GM21723 (cell line): ENCODE results near the gene FAM83C.

ENCODE experiments used
- ATAC-seq: cut with Tn5 transposase; IDR thresholded peaks from one replicate; pipeline ENCODE4 v1.9.1; 2021; ENCODE audit warnings: mild to moderate bottlenecking, moderate library complexity; ENCODE audit not compliant: unreplicated experiment

FAM83C gene

DNA sequence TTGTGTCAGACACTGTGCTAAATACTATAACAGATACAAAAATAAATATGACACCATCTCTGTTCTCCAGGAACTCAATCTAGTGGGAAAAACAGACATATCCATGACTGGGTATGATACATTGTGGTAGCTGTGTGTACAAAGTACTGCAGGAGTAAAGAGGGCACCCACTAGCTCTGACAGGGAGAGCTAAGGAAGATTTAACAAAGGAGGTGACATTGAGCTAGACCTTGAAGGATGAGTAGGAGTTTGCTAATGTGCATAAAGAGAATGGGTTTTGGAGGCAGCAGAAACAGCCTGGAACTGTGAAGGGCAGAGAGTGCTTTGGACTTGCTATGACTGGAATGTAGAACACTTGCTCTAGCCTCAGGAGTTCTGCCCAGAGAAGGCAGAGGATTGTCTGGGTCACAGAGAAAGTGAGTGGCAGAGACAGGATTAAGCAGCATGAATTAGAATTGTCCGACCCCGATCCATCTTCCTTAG is 51.4 kb downstream of the FAM83C start:
- ATAC-seq, result no peak

DNA sequence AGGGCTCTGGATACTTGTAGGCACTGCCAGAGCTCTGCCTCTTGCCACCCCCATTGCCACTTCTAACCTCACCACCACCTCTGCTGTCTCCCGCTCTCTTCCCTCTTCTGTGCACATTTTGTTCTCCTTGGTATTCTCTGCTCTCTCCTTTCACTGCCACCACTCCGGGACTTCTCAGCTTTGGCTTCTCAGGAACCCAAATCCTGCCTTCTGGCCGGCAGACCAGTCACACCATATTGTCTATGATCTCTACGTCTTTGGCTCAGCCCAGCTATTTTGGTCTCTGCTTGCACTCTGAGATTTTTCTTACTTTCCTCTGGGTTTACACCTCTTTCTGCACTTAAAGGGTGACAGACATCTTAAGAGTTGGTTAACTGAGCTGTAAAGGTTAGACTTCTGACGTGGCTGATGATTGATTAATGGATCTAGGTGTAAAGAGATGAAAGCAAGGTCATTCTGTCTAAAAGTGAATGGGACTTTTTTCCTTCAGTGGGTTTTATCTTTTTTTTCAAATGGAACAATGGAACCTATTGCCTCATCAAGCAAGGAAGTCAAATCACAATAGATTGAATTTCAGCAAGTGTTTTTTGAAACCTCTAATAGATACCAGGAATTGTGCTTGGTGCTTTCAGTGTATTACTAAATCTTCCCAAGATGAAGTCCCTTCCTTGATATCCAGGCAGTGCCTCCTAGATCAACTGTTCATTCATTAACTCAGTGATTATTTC is 52.0 kb downstream of the FAM83C start:
- no peak for ATAC-seq

DNA sequence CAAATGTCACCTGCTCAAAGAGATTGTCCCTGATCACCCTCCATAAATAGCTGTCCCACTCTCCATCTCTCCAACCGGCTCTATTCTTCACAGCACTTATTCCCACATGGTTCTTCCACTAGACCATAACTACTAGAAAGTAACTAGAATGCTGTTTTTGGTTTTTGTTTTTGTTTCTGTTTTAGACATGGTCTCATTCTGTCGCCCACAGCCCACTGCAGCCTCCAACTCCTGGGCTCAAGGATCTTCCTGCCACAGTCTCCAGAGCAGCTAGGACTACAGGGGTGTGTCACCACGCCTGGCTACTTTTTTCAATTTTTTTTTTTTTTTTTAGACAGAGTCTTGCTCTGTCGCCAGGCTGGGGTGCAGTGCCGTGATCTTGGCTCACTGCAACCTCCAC is 53.5 kb downstream of the FAM83C start:
- ATAC-seq, result no peak

DNA sequence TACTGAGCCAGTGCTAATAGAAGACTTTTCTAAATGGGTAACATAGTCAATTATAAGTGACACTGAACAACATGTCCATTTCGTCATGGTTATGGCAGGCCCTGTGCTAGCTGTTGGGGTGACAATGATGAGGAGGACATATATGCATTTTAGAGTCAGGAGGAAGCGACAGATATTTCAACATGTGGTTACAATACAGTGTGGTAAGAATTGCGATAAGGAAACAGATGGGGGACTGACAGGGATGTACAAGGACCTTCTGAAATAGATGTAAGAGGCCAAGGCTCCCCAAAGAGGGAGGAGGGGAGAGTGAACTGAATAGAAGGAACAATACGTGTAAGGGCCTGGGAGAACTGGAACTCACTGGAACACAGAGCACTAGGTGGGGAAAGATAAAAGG is 54.1 kb downstream of the FAM83C start:
- no peak for ATAC-seq

DNA sequence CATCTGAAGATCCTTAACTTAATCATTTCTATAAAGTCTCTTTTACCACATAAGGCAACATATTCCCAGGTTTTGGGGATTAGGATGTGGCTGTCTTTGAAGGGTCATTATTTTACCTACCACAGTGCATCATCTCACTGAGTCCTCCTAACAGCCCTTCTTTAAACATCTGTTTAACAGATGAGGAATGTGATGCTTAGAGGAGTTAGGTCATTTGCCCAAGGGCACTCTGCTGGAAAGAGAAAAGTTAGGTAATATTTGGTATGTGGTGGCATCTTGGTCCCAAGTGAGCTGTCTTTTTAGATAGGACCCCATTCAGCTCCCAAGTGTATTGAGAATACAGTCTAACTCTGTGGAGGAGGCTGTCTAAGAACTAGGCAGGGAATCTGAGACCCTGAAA is 54.7 kb downstream of the FAM83C start:
- no peak for ATAC-seq

DNA sequence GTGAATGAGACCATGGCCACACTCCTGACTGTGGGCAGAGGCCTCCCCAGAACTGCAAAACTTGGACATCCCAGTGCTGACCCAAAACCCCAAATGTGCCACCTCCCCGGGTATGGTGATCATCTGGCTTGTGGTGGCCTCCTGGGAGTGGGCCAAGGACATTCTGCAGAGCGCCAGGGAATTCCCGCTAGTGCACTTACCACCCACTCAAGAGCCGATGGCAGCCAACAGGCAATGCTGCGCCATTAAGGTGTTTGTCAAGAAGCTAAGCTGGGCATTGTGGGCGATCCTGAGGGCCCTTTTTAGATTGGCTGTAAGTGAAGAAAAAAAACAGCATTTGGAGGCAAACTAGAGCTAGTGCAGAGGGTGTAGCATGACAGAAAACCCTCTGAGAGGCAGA is 56.3 kb downstream of the FAM83C start:
- no peak for ATAC-seq
